ENCODE data around the gene COL4A3. TPM values are rescaled to one million over a fixed set of nuclear protein-coding genes. Genes with fewer than 3 reads are reported as not detected.

COL4A3 gene
- total and polyA plus RNA-seq, 11 donors, result 0.55 to 6.9 (median 1.9) TPM

GRCh38 chr2:227326783-227327182, 162.4 kb downstream of the COL4A3 start:
- DNase-seq (no peak), ATAC-seq (no peak)
- Histone ChIP-seq H3K27ac (no peak overlapping the region), H3K4me3 (peak overlapping the region in 4 of 12 donors; percentile 61 to 100 (median 96)), H3K36me3 (peaks cover 0 to 31% (median 11%) of the 10 kb centered on the region in 9 donors), H3K27me3 (no peaks in the 10 kb centered on the region), H3K4me1 (peaks cover 0 to 25% (median 18%) of the 10 kb centered on the region in 12 donors), H3K9me3 (peaks cover 0 to 8% (median 0%) of the 10 kb centered on the region in 12 donors)
- intact Hi-C loops (cut with DNase I), result loop anchor here in 2 of 10 donors (5.0 to 10.0 kb wide), 2 partner anchors 146 to 148 kb away; partner anchors contain the start of gene AGFG1 (in 2 of the 2)
- 93 to 97% (median 95%) methylated on average over 6 of the region's 6 CpGs for WGBS, 4 donors
- TF ChIP-seq CTCF (IDR thresholded peaks at IDR 0.05), result no peak
- no peak for TF ChIP-seq POLR2A (IDR thresholded peaks at IDR 0.05)

- DNase-seq (no peak), ATAC-seq (no peak)
- peaks cover 0 to 87% (median 71%) of the 10 kb centered on the region in 9 donors for H3K36me3 ChIP-seq
- WGBS, 4 donors, result 88 to 98% (median 95%) methylated on average over 1 of the region's 1 CpG
- H3K27ac ChIP-seq, result peak overlapping the region in 1 of 12 donors; percentile 19
- TF ChIP-seq CTCF (IDR thresholded peaks at IDR 0.05), result no peak
- TF ChIP-seq POLR2A (IDR thresholded peaks at IDR 0.05), result no peak
- no peaks in the 10 kb centered on the region for H3K27me3 ChIP-seq
- H3K9me3 ChIP-seq, result no peaks in the 10 kb centered on the region
- intact Hi-C loops (cut with DNase I), result no loop called here
- no peak overlapping the region for H3K4me3 ChIP-seq
- H3K4me1 ChIP-seq, result peaks cover 0 to 11% (median 0%) of the 10 kb centered on the region in 12 donors
These were observed 171.3 kb downstream of the COL4A3 start for GRCh38 chr2:227335713-227336112.

GRCh38 chr2:227337442-227337841, 173.0 kb downstream of the COL4A3 start:
- Histone ChIP-seq H3K36me3 (peaks cover 0 to 86% (median 60%) of the 10 kb centered on the region in 9 donors), H3K27me3 (no peaks in the 10 kb centered on the region), H3K4me1 (peaks cover 0 to 11% (median 0%) of the 10 kb centered on the region in 12 donors), H3K9me3 (no peaks in the 10 kb centered on the region), H3K27ac (no peak overlapping the region), H3K4me3 (no peak overlapping the region)
- intact Hi-C loops (cut with DNase I), result no loop called here
- ATAC-seq (no peak), DNase-seq (no peak)
- 93 to 95% (median 95%) methylated on average over 2 of the region's 2 CpGs for WGBS, 4 donors
- TF ChIP-seq CTCF (IDR thresholded peaks at IDR 0.05) (no peak), POLR2A (IDR thresholded peaks at IDR 0.05) (no peak)

GRCh38 chr2:227339098-227339599, 174.7 kb downstream of the COL4A3 start:
- ATAC-seq (no peak), DNase-seq (no peak)
- Histone ChIP-seq H3K27ac (no peak overlapping the region), H3K36me3 (peaks cover 0 to 85% (median 60%) of the 10 kb centered on the region in 9 donors), H3K27me3 (no peaks in the 10 kb centered on the region), H3K4me1 (peaks cover 0 to 11% (median 0%) of the 10 kb centered on the region in 12 donors), H3K4me3 (no peak overlapping the region), H3K9me3 (no peaks in the 10 kb centered on the region)
- intact Hi-C loops (cut with DNase I), result no loop called here
- WGBS, 4 donors, result 91 to 98% (median 95%) methylated on average over 2 of the region's 2 CpGs
- TF ChIP-seq CTCF (IDR thresholded peaks at IDR 0.05) (no peak), POLR2A (IDR thresholded peaks at IDR 0.05) (no peak)

Measured in heart left ventricle (tissue), 16 donors.